GM12872 (cell line): Measurements from ENCODE around the gene LRP1.

Experiments
- TF ChIP-seq, protein P1 (sequence below): IDR thresholded peaks from 3 replicates; pipeline ENCODE4 v1.5.1; 2011; ENCODE audit warnings: low read depth, mild to moderate bottlenecking, low read length, moderate library complexity; ENCODE audit not compliant: insufficient read depth

Gene LRP1

DNA sequence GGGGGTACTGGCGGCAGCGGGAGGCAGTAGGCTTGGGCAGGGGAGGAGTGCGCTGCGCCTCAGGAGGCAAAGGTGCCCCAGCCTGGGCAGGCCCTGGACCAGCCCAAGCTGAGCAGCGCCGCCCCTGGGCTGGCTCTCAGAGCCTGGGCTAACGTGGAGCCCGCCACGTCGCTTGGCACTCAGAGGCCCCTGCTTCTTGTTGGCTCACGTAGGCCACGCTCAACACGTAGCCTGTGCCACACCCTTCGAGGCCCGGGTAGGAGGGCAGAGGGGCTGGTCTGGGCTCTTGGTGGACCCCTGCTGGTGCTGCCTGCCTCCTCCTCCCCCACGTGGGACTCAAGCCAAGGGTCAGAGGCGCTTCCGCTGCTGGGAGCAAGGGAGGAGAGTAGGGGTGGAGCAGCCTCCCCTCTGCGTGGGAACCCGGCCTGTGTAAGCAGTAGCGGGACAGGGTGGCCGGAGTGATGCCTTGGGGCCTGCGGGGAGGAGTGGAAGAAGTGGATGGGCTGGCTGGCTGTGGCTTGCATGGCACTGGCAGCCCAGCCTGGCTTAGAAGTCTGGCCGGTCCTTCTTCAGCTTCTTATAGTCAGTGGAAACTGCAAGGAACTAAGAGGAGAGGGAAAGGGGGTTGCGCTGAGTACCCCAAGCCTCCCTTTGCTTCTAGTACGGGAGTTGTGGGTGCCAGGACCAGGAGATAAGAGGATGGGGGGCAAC is 106.9 kb downstream of the LRP1 start:
- TF ChIP-seq, protein P1, sequence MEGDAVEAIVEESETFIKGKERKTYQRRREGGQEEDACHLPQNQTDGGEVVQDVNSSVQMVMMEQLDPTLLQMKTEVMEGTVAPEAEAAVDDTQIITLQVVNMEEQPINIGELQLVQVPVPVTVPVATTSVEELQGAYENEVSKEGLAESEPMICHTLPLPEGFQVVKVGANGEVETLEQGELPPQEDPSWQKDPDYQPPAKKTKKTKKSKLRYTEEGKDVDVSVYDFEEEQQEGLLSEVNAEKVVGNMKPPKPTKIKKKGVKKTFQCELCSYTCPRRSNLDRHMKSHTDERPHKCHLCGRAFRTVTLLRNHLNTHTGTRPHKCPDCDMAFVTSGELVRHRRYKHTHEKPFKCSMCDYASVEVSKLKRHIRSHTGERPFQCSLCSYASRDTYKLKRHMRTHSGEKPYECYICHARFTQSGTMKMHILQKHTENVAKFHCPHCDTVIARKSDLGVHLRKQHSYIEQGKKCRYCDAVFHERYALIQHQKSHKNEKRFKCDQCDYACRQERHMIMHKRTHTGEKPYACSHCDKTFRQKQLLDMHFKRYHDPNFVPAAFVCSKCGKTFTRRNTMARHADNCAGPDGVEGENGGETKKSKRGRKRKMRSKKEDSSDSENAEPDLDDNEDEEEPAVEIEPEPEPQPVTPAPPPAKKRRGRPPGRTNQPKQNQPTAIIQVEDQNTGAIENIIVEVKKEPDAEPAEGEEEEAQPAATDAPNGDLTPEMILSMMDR: no peak

DNA sequence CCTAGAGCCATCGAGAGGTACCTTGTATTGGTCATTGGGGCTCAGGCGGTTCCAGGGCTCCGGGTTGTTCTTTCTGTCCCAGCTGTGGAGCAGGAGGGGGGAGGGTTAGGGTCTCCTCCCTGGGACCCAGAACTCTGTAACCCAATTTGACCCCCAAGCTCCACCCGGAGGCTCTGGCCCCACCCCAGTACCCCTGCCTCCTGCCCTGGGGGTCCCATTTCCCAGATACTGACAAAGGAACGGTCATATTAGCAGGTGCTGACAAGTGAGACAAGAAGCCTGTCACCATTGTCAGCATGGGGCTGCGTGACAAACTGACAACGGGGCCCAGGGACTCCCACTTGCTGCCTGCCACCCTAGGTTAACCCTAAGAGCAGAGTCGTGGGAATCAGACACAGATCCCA is 107.4 kb downstream of the LRP1 start:
- TF ChIP-seq, protein P1: no peak

DNA sequence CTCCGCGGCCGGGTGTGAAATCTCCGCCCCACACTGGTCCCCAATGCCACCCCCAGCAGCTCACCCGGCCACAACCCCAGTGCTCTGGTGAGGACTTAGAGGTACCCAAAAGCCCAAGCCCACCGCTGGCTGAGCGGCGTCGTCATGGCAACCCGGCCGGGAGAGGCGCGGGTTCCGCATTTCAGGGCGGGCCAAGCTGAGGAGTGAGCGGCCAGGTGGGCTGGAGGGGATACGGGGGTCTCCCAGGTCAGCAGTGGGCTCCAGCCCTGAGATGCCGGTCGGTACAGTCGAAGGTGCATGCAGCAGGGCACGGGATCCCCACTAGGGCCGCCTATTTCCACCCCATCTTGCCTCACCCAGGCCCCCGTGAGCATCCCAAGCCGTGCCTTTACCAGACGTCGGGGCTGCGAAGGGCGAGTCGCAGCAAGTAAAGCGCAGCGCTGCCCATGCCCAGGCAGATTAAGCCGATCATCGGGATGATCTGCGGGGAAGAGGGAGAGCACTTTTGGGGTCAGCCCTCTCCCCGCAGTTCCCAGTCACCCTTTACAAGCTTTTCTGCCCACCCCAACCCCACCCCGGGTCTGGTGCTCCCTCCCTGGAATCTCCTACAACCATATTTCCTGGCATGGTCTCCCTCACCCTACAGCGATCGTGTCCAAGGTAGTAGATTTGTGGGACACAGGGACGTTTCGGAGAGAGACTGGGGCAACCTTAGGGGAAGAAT is 108.1 kb downstream of the LRP1 start:
- TF ChIP-seq, protein P1: no peak

DNA sequence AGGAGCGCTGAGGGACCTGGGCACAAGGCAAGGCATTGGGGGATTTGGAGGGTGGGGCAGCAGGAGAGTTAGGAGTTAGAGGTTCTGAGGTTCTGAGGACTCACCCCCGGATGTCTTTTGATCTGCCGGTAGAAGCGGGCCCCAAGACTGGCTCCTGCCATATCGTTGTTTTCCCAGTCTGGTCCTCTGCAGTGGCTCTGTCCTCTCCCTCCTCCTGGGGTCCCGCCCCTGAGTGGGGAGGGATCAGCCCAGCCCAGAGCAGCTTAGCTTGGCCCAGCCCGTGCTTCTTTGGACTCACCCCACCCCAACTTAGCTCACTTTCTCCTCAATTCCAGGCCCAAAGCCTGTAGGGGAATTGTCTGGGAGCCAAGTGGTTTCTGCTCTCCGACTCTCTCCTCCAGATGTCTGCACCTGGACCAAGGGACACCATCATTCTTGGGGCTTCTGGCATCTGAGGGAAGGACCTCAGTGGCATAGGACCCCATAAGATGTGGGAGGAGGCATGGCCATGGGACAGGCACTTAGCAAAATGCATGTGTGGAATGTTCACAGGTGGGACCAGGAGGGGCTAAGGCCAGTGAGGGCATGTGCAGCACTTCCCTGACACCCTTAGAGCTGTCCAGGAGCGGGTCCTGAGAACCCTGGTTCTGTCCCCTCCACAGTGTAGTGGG is 108.8 kb downstream of the LRP1 start:
- TF ChIP-seq, protein P1: no peak

DNA sequence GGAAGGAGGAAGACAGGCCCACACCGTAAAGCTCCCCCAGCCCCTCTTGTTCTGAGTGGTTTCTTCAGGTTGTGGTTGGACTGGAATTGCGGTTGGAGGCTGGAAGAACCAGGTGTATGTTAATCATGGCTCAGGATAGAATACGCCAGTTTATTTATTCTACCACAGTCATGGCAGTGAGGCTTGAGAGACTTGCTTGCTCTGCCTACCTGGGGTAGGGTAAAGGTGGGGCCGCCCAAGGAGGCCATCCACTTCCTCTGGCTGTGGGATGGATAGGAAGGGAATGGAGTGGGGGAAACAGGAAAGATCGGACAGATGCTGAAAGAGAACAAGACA is 109.3 kb downstream of the LRP1 start:
- TF ChIP-seq, protein P1: no peak

DNA sequence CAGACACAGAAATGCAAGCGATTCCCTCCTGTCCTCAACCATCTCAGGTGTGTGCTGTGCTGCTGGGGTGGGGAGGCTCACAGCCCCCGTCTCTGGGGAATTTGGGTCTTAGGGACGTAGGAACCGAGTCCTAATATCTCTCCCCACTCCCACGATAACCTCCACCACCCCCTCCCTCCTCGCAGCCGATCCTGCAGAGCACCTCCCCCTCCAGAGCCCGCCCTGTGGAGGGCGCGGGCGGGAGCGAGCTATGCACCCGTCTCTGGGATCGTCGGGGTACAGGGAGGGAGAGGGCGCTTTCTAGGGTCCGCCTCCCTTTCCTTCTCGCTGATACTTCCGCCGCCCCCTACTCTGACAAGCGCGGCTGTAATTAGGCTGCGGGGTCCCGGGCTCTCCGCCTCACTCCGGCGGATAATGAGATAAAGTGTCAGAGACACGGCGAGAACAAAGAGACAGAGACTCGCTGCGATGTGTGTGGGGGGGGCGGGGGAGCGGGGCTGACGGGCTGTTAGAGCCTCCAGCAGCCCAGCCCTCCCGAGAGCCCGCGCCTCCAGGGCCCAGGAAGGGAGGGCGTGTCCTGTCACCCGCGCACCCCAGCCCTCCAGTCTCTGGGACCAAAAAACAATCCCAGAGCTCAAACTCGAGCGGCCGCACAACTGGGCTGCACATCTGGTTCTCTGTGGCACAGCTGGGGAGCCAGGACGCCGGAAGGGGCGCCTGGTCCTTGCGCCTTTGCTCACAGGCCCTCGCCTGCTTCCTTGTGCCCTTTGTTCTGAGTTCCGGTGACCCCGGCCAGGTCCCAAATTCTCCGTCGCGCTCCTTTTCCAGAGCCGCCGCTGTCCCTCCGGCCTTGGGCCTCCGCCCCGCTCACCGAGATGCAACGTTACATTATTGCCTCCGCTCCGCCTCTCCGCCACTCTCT is 109.9 kb downstream of the LRP1 start:
- TF ChIP-seq, protein P1: no peak
